Esophagus squamous epithelium (tissue), 5 donors: ENCODE data around the gene KCNE4. TPM values are rescaled to one million over a fixed set of nuclear protein-coding genes. Genes with fewer than 3 reads are reported as not detected.

ENCODE experiments used
- DNase-seq: peaks from one replicate; lab custom pipeline; 2025; lab: John Stamatoyannopoulos, UW
- H3K27ac ChIP-seq, 4 donors: fragments of 200-600 bp; sonication (generic); one replicate each; pipeline ENCODE4 v1.5.1; 2016 to 2019; ENCODE audit warnings: mild to moderate bottlenecking in 1 of 4
- H3K27me3 ChIP-seq, 4 donors: fragments of 200-600 bp; sonication (generic); 1 replicate in 3 of 4; 2 replicates in 1 of 4; pipeline versions ENCODE4 v1.5.1 to v1.6.0; 2017 to 2021; ENCODE audit warnings: antibody characterized with exemption in 1 of 4
- H3K36me3 ChIP-seq, 3 donors: fragments of 200-600 bp; sonication (generic); one replicate each; pipeline ENCODE4 v1.5.1; 2016 to 2019
- H3K4me1 ChIP-seq, 3 donors: fragments of 200-600 bp; sonication (generic); one replicate each; pipeline ENCODE4 v1.5.1; 2017 to 2019
- H3K4me3 ChIP-seq, 4 donors: fragments of 200-600 bp; sonication (generic); 1 replicate in 3 of 4; 2 replicates in 1 of 4; pipeline ENCODE4 v1.5.1; 2016 to 2019; ENCODE audit warnings: mild to moderate bottlenecking in 2 of 4, moderate library complexity in 1 of 4
- H3K9me3 ChIP-seq, 3 donors: fragments of 200-600 bp; sonication (generic); one replicate each; pipeline ENCODE4 v1.5.1; 2016 to 2019
- POLR2A ChIP-seq, 4 donors: fragments of 450-650 bp; IDR thresholded peaks; one replicate each; pipeline ENCODE4 v1.6.1; 2017; ENCODE audit warnings: antibody characterized with exemption in 4 of 4, mild to moderate bottlenecking in 4 of 4, moderate library complexity in 3 of 4
- WGBS, 2 donors: methylation state at CpG; one replicate each; pipeline ENCODE4 v1.1.5; 2018; 5-methylcytosine and 5-hydroxymethylcytosine counted together
- intact Hi-C: fragments of 100-400 bp; cut with DNase I; formaldehyde crosslinking; loops from one replicate; pipeline ENCODE4 v1.15.0; 2022
- total RNA-seq, 4 donors: library from RNA; depleted of rRNA; stranded (reverse); fragments of >200 nt; gene quantifications; one replicate each; pipeline ENCODE4 v1.1.0, GENCODE V29; 2016
- TF ChIP-seq, protein P1 (sequence below), 6 experiments: fragments of 450-650 bp in 4 of 6; fragments of 200-600 bp in 2 of 6; sonication (generic) in 2 of 6; IDR thresholded peaks; one replicate each; pipeline ENCODE4 v1.5.1; 2016 to 2019; ENCODE audit warnings: antibody characterized with exemption in 6 of 6, mild to moderate bottlenecking in 4 of 6, moderate library complexity in 4 of 6
- donor health status: DM: yes; HTN: yes; CAD: no.

The KCNE4 gene, protein sequence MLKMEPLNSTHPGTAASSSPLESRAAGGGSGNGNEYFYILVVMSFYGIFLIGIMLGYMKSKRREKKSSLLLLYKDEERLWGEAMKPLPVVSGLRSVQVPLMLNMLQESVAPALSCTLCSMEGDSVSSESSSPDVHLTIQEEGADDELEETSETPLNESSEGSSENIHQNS
- total RNA-seq = under 1 TPM; 0.26 to 0.76 (median 0.35) TPM

DNA sequence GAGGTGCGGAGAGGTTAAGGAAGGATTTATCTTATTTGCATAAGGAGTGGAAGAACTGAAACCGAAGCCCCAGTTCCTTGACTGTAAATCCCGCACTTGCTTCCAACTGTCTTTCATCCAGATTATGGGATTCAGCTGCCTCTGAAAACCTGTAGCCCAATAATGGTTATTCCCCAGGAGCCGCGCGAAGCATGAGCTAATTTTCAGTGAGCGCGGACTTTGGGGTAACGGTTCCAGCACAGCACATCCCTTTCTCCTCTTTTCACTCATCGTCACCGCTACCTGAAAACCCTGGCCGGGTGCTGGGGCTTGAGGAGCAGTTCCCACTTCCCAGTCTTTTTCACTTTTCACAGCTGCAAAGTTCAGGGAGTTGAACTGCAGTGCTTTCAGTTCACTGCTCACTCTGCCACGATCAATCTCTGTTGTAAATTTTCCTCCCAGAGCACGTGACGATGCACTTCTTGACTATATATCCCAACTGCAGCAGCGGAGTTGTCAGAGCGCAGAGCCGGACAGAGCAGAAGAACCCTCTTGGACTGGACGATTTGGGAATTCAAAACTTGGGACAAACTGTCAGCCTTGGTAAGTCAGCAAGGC lies at the start of gene KCNE4:
Gene KCNE4 (plus strand): TSS at position 498 of the 597 bp plus-strand sequence. CDS start 641 bp downstream, outside the sequence.
- WGBS, 2 donors = 37 to 52% methylated on average over 17 to 19 of the region's 19 CpGs
- intact Hi-C loops = no loop called here
- no peak for DNase-seq
- Histone ChIP-seq H3K4me1 (peaks cover 0 to 44% (median 5%) of the 10 kb centered on the region in 3 donors), H3K27me3 (peaks cover 0 to 8% (median 0%) of the 10 kb centered on the region in 4 donors), H3K36me3 (no peaks in the 10 kb centered on the region), H3K4me3 (peak within 1 kb of the TSS; percentile 13 to 52 (median 36)), H3K27ac (peak within 1 kb of the TSS; percentile 59 to 84 (median 80)), H3K9me3 (no peaks in the 10 kb centered on the region)
- TF ChIP-seq POLR2A (IDR thresholded peaks at IDR 0.05) = peak in 2 of 4 donors; percentile 44 to 56
- TF ChIP-seq, protein P1, sequence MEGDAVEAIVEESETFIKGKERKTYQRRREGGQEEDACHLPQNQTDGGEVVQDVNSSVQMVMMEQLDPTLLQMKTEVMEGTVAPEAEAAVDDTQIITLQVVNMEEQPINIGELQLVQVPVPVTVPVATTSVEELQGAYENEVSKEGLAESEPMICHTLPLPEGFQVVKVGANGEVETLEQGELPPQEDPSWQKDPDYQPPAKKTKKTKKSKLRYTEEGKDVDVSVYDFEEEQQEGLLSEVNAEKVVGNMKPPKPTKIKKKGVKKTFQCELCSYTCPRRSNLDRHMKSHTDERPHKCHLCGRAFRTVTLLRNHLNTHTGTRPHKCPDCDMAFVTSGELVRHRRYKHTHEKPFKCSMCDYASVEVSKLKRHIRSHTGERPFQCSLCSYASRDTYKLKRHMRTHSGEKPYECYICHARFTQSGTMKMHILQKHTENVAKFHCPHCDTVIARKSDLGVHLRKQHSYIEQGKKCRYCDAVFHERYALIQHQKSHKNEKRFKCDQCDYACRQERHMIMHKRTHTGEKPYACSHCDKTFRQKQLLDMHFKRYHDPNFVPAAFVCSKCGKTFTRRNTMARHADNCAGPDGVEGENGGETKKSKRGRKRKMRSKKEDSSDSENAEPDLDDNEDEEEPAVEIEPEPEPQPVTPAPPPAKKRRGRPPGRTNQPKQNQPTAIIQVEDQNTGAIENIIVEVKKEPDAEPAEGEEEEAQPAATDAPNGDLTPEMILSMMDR (IDR thresholded peaks at IDR 0.05) = no peak

DNA sequence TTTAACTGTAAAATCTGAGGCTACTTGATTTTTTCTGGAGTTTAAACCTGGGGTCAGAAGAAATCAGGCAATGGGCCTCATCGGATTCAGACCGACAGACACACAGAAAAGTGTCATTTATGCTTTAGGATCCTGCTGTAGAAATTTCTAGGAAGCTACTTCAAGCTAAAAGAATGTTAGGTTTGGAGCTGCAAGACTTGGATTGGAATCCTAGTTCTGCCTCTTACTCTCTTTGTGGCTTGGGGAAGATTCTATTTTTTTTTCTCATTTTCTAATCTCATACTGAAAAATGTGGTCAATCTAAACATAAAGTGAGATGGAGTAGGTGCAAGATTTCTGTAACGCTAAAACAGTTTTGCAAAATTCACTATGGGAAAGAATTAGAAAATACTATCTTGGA lies 48.8 kb upstream of the KCNE4 start:
- 94 to 95% methylated on average over 3 of the region's 3 CpGs for WGBS, 2 donors
- DNase-seq = no peak
- Histone ChIP-seq H3K4me1 (no peaks in the 10 kb centered on the region), H3K27ac (no peak overlapping the region), H3K36me3 (no peaks in the 10 kb centered on the region), H3K9me3 (no peaks in the 10 kb centered on the region), H3K4me3 (no peak overlapping the region), H3K27me3 (no peaks in the 10 kb centered on the region)
- intact Hi-C loops = no loop called here
- no peak for TF ChIP-seq POLR2A (IDR thresholded peaks at IDR 0.05)
- TF ChIP-seq, protein P1 (IDR thresholded peaks at IDR 0.05) = no peak

DNA sequence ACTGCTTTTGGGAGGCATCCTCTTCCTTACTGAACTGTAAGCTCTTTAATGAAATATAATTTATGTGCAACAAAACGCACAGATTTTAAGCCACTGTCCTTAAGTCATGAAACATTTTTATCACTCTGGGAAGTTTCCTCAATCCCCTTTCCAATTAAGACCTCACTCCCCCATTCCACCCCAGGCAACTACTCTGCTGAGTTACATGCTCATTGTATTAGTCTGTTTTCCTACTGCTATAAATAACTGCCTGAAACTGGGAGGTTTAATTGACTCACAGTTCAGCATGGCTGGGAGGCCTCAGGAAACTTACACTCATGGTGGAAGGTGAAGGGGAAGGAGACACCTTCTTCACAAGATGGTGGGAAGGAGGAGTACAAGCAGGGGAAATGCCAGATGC lies 46.5 kb upstream of the KCNE4 start:
- WGBS, 2 donors = 76 to 86% methylated on average over 1 of the region's 1 CpG
- H3K9me3 ChIP-seq = no peaks in the 10 kb centered on the region
- no peak overlapping the region for H3K4me3 ChIP-seq

DNA sequence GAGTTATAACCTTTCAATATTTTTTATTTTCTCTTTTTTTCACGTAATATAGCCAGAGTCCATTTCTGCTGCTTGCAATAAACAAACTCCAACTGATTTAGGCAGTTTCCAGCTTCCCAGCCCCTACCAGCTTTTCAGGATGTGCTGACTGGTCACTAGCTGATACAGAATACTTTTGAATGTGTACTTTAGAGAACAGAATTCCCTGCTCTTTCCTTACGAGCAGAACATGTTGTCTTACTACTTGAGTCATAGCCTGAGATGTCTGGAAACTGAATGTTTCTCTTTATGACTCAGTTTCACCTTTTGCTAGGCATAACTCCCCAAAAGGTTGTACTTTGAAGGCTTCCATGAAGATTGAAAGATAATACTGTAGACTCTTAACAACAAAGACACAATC lies 44.5 kb upstream of the KCNE4 start:
- 41 to 64% methylated on average over 2 of the region's 2 CpGs for WGBS, 2 donors
- TF ChIP-seq POLR2A (IDR thresholded peaks at IDR 0.05) = no peak
- TF ChIP-seq, protein P1 (IDR thresholded peaks at IDR 0.05) = no peak
- Histone ChIP-seq H3K27ac (no peak overlapping the region), H3K4me3 (no peak overlapping the region), H3K9me3 (no peaks in the 10 kb centered on the region), H3K4me1 (no peaks in the 10 kb centered on the region), H3K36me3 (no peaks in the 10 kb centered on the region), H3K27me3 (no peaks in the 10 kb centered on the region)
- DNase-seq = no peak
- intact Hi-C loops = no loop called here

More for the DNA sequence above, 46.5 kb upstream of the KCNE4 start:
- TF ChIP-seq, protein P1 (IDR thresholded peaks at IDR 0.05) = no peak
- TF ChIP-seq POLR2A (IDR thresholded peaks at IDR 0.05) = no peak
- Histone ChIP-seq H3K36me3 (no peaks in the 10 kb centered on the region), H3K27me3 (no peaks in the 10 kb centered on the region), H3K27ac (no peak overlapping the region), H3K4me1 (no peaks in the 10 kb centered on the region)
- no peak for DNase-seq
- intact Hi-C loops = no loop called here

DNA sequence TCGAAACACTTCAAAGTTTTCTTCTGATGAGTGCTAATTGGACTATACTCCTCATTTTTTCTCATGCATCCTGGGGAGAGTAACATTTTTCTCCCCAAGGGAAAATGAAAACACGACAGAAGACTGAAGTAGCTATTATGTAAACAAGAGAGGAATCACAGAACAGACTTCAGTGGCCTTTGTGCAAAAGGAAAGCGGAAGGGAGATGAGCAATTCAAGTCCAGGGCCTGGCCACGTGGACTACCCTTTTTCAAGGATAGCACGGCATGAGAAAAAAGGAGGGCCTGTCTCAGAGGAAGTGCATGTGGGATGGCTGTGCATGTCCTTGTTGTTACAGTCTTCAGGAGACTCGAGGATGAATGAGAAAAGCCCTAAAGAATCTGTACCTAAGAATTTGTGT lies 43.8 kb upstream of the KCNE4 start:
- 46 to 54% methylated on average over 6 of the region's 6 CpGs for WGBS, 2 donors
- no peaks in the 10 kb centered on the region for H3K36me3 ChIP-seq
- H3K9me3 ChIP-seq = no peaks in the 10 kb centered on the region
- H3K27ac ChIP-seq = no peak overlapping the region
- H3K4me1 ChIP-seq = no peaks in the 10 kb centered on the region
- no peak for DNase-seq
- intact Hi-C loops = no loop called here
- TF ChIP-seq, protein P1 (IDR thresholded peaks at IDR 0.05) = no peak
- no peak for TF ChIP-seq POLR2A (IDR thresholded peaks at IDR 0.05)
- no peaks in the 10 kb centered on the region for H3K27me3 ChIP-seq
- no peak overlapping the region for H3K4me3 ChIP-seq
